ENCODE results near the gene C9orf152.
"Not testable (repeated sequence)": the region's sequence is repeated elsewhere in the genome, so short reads cannot be mapped to it uniquely, and the experiment has no call there.

C9orf152 gene

GRCh38 chr9:110214586-110215355, 6.8 kb upstream of the C9orf152 start:
- no peak for DNase-seq (ENCODE audit: low read depth)
- TF ChIP-seq, protein P1, sequence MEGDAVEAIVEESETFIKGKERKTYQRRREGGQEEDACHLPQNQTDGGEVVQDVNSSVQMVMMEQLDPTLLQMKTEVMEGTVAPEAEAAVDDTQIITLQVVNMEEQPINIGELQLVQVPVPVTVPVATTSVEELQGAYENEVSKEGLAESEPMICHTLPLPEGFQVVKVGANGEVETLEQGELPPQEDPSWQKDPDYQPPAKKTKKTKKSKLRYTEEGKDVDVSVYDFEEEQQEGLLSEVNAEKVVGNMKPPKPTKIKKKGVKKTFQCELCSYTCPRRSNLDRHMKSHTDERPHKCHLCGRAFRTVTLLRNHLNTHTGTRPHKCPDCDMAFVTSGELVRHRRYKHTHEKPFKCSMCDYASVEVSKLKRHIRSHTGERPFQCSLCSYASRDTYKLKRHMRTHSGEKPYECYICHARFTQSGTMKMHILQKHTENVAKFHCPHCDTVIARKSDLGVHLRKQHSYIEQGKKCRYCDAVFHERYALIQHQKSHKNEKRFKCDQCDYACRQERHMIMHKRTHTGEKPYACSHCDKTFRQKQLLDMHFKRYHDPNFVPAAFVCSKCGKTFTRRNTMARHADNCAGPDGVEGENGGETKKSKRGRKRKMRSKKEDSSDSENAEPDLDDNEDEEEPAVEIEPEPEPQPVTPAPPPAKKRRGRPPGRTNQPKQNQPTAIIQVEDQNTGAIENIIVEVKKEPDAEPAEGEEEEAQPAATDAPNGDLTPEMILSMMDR (IDR thresholded peaks at IDR 0.05; ENCODE audit: low read length, missing control alignments) = no peak
- no peak overlapping the region for H3K4me3 ChIP-seq (replicated peaks; ENCODE audit: low read depth, low read length)

DNA sequence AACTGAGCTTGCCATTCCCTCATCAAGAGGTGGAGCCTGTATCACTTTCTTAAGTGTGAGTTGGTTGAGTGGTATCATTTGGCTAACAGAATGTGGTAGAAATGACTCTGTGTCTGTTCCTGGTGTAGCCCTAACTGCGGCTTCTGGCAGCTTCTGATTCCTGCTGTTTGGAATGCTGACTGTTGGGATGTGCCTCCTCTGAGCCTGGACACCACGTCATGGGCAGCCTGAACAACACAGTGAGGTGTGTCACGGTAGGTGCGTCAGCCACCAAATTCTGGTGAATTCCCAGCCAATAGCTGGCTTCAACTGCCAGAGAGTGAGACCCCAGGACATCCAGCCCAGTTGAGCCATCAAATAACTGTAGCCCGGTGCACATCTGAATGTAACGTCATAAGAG, 6.1 kb upstream of the C9orf152 start:
- TF ChIP-seq, protein P1 (IDR thresholded peaks at IDR 0.05; ENCODE audit: low read length, missing control alignments) = no peak
- H3K4me3 ChIP-seq (replicated peaks; ENCODE audit: low read depth, low read length) = no peak overlapping the region
- DNase-seq (ENCODE audit: low read depth) = no peak

DNA sequence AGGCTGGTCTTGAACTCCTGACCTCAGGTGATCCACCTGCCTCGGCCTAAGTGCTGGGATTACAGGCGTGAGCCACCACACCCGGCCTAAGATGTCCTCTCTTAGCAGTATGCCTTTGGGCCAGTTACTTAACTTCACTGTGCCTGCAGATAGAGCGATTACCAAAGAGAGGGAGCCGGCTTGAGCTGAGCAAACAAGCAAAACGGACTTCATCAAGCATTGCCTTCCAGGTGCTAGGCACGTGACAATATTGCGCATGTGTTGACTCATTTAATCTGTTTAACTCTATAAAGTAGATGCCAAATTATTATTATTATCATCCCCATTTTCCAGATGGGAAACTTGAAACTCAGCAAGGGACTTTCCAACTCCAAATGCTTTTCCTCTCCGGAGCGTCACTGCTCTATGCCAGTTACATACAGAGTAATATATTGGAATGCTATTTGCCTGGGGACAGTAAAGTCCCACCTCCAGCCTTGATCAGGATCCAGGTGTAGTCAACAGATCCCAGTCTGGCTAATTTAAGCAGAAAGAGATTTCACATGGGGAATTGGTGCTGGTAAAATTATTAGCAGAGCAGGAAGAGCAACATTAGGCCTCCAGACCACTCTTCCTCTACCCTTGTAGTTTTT, 5.6 kb upstream of the C9orf152 start:
- TF ChIP-seq, protein P1 (IDR thresholded peaks at IDR 0.05; ENCODE audit: low read length, missing control alignments) = no peak
- no peak overlapping the region for H3K4me3 ChIP-seq (replicated peaks; ENCODE audit: low read depth, low read length)
- no peak for DNase-seq (ENCODE audit: low read depth)

GRCh38 chr9:110207071-110207641, 803 bp downstream of the C9orf152 start:
- TF ChIP-seq, protein P1 (IDR thresholded peaks at IDR 0.05; ENCODE audit: low read length, missing control alignments) = no peak
- DNase-seq (ENCODE audit: low read depth) = no peak
- no peak overlapping the region for H3K4me3 ChIP-seq (replicated peaks; ENCODE audit: low read depth, low read length)

DNA sequence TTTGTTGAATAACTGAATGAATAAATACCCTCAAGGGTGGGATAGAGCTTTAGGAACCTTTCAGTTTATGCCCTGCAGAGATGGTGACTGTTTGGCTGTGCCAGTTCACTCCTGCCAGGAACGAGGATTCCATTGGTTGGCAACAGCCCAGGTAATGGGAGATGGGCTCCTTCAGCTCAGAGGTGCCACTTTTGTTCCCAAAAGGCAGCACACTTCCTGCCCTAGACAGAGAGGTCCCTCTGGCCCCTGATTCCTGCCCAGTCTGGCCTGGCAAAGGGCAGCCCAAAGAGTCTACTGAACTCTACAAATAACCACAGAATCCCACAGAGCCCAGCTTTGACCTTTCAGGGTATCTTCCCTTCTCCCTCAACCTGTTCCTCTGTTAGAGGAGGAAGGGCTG, 1.6 kb downstream of the C9orf152 start:
- DNase-seq (ENCODE audit: low read depth) = no peak
- TF ChIP-seq, protein P1 (IDR thresholded peaks at IDR 0.05; ENCODE audit: low read length, missing control alignments) = no peak
- no peak overlapping the region for H3K4me3 ChIP-seq (replicated peaks; ENCODE audit: low read depth, low read length)

- not testable (repeated sequence) for DNase-seq (ENCODE audit: low read depth); H3K4me3 ChIP-seq (replicated peaks; ENCODE audit: low read depth, low read length)
Measured at GRCh38 chr9:110205612-110206011, 2.3 kb downstream of the C9orf152 start.

DNA sequence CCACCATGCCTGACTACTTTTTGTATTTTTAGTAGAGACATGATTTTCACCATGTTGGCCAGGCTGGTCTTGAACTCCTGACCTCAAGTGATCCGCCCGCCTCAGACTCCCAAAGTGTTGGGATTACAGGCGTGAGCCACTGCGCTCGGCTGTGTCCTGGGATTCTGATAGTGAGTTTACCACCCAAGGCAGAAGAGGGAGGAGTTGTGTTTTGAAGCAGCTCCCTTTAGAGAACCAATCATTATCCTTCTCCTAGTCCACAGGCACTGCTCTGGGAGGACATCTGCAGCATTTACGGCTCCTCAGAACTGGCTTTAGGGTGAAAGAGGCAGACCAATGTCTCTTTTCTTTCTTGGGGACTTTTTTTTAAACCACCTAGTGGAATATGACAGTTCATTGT, 5.7 kb downstream of the C9orf152 start:
- no peak for DNase-seq (ENCODE audit: low read depth)

More for the DNA sequence above, 5.7 kb downstream of the C9orf152 start:
- TF ChIP-seq, protein P1 (IDR thresholded peaks at IDR 0.05; ENCODE audit: low read length, missing control alignments) = no peak
- H3K4me3 ChIP-seq (replicated peaks; ENCODE audit: low read depth, low read length) = no peak overlapping the region
